ENCODE measurements around the gene VASH1. TPM values are rescaled to one million over a fixed set of nuclear protein-coding genes. Genes with fewer than 3 reads are reported as not detected.

The VASH1 gene
- total and polyA plus RNA-seq, 7 experiments from 2014 or later: 0.52 to 18.2 (median 1.7) TPM

DNA sequence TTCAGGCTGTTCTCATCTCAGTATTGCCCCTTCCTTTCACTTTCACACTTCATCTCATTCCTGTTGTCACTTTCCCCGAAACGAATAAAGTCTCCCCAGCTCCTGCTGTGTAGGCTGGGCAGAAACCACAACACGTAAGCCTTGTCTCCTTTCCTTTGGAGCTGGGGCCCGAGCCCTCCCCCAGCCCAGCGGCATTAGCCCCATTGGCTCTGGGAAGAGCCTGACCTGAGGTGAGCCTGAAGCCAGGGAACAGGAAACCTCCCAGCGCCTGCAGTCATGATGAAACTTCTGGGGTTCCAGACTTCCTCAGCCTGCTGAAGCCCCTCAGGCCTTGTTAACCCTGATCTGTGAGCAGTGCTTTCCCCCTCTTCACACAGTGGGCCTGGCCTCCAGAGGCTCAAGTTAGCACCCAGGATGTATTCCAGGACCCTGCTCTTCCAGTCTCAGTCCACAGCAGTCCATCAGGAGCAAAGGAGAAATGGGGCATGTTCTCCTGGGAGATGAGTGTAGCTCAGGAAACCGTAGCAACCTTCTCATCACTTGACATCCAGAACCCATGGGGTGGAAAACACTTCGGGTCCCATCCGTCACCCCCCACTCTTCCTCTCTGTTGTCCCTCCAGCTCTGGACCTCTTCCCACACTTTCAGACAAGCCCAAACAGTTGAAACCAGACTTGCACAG is 21.8 kb downstream of the VASH1 start:
- DNase-seq (peak in 1 of 9 donors; percentile 27), ATAC-seq (no peak)
- Histone ChIP-seq H3K27me3 (ENCODE audit: control insufficient read depth in 2 of 2, insufficient read depth in 2 of 2, low read length in 2 of 2) (no peaks in the 10 kb centered on the region), H3K27ac (ENCODE audit: low read depth, low read length) (peak overlapping the region; percentile 17), H3K36me3 (ENCODE audit: control insufficient read depth in 2 of 3, insufficient read depth in 3 of 3, low read length in 3 of 3) (peaks cover 0 to 53% (median 0%) of the 10 kb centered on the region in 3 experiments), H3K4me1 (ENCODE audit: control insufficient read depth in 2 of 2, insufficient read depth in 2 of 2, low read length in 2 of 2) (peaks cover 0 to 6% of the 10 kb centered on the region in 2 donors), H3K4me3 (ENCODE audit: low read length) (no peak overlapping the region), H3K9me3 (ENCODE audit: control insufficient read depth in 2 of 3, low read length in 3 of 3) (no peaks in the 10 kb centered on the region)
- H3K4me1 Mint-ChIP-seq: peaks cover 10 to 43% (median 15%) of the 10 kb centered on the region in 7 donors
- H3K4me3 Mint-ChIP-seq: peak overlapping the region in 1 of 10 donors; percentile 67
- ChIA-PET CTCF (interaction anchor here (1.7 kb wide), 1 partner anchor 73 kb away, joined by 12 read pairs; no protein-coding TSS in a partner anchor), POLR2A (no interaction called here)
- H3K9me3 Mint-ChIP-seq: peaks cover 0 to 4% (median 0%) of the 10 kb centered on the region in 11 donors
- peak overlapping the region; percentile 40 to 91 (median 78) for H3K27ac Mint-ChIP-seq
- H3K36me3 Mint-ChIP-seq: peaks cover 5 to 40% (median 14%) of the 10 kb centered on the region in 5 donors
- intact Hi-C loops (cut with micrococcal nuclease): loop anchor here in 1 of 2 donors (1.0 kb wide), 1 partner anchor 15 kb away; no protein-coding TSS in a partner anchor
- H3K27me3 Mint-ChIP-seq: no peaks in the 10 kb centered on the region

DNA sequence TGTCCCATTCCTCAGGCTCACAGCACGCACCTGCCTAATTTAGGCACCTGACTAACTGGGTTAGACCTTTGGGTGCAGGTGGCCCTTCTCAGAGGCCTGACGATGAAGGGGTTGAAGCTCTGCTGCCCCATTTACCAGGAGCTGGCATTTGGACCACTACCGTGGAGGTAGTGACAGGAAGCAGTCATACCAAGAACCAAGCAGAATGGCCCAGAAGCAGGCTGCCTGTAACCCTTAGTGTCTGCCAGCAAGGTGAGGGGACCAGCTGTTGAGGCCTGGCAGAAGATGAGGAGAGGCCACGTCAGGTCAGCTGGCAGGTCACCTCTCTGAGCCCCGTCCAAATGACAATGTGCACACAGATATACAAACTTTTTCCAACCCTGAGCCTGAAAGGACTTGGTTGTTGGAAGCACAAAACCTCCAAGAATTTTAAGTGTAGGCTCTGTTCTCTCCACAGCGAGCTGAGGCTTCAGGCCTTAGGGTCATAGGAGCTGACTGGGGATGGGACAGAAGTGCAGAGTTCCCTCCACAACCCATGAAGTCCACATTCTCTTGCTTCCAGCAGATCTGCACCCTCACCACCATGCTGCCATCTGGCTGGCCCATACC is 23.1 kb downstream of the VASH1 start:
- peak overlapping the region in 8 of 9 donors; percentile 5 to 81 (median 40) for H3K27ac Mint-ChIP-seq
- ChIA-PET POLR2A (no interaction called here), CTCF (interaction anchor here (1.7 kb wide), 1 partner anchor 74 kb away, joined by 12 read pairs; no protein-coding TSS in a partner anchor)
- Histone ChIP-seq H3K27ac (ENCODE audit: low read depth, low read length) (no peak overlapping the region), H3K27me3 (ENCODE audit: control insufficient read depth in 2 of 2, insufficient read depth in 2 of 2, low read length in 2 of 2) (no peaks in the 10 kb centered on the region), H3K4me1 (ENCODE audit: control insufficient read depth in 2 of 2, insufficient read depth in 2 of 2, low read length in 2 of 2) (peaks cover 0 to 6% of the 10 kb centered on the region in 2 donors), H3K4me3 (ENCODE audit: low read length) (no peak overlapping the region), H3K9me3 (ENCODE audit: control insufficient read depth in 2 of 3, low read length in 3 of 3) (no peaks in the 10 kb centered on the region), H3K36me3 (ENCODE audit: control insufficient read depth in 2 of 3, insufficient read depth in 3 of 3, low read length in 3 of 3) (peaks cover 0 to 66% (median 0%) of the 10 kb centered on the region in 3 experiments)
- DNase-seq (no peak), ATAC-seq (no peak)
- H3K36me3 Mint-ChIP-seq: peaks cover 5 to 45% (median 15%) of the 10 kb centered on the region in 5 donors
- H3K27me3 Mint-ChIP-seq: no peaks in the 10 kb centered on the region
- peaks cover 0 to 4% (median 0%) of the 10 kb centered on the region in 11 donors for H3K9me3 Mint-ChIP-seq
- intact Hi-C loops (cut with micrococcal nuclease): loop anchor here (1.0 to 2.0 kb wide), 2 partner anchors 28 to 74 kb away; partner anchors contain the start of gene ANGEL1 (in 2 of the 2)
- H3K4me1 Mint-ChIP-seq: peaks cover 8 to 43% (median 15%) of the 10 kb centered on the region in 7 donors
- no peak overlapping the region for H3K4me3 Mint-ChIP-seq

DNA sequence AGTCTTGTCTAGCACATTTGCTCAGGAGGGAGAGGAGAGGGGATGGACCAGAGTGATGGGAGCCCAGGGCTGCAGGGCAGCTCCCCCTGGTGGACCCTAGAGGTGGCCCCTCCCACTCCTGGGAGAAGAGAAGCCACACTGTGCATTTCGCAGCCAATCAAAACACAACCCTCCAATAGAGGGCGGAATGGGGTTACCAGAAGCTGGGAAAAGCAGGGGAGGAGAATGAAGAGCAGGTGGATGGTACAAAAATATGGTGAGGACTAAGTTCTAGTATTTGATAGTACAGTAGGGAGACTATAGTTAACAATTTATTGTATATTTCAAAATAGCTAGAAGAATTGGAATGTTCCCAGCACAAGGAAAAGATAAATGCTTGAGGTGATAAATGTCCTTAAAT is 23.6 kb downstream of the VASH1 start:
- Mint-ChIP-seq H3K27me3 (no peaks in the 10 kb centered on the region), H3K27ac (peak overlapping the region in 6 of 9 donors; percentile 5 to 83 (median 22)), H3K4me3 (no peak overlapping the region), H3K4me1 (peaks cover 8 to 43% (median 15%) of the 10 kb centered on the region in 7 donors), H3K9me3 (peaks cover 0 to 4% (median 0%) of the 10 kb centered on the region in 11 donors), H3K36me3 (peaks cover 5 to 45% (median 15%) of the 10 kb centered on the region in 5 donors)
- H3K4me3 ChIP-seq (ENCODE audit: low read length): no peak overlapping the region
- peak; percentile 98 for ATAC-seq
- peaks cover 0 to 68% (median under 1%) of the 10 kb centered on the region in 3 experiments for H3K36me3 ChIP-seq (ENCODE audit: control insufficient read depth in 2 of 3, insufficient read depth in 3 of 3, low read length in 3 of 3)
- H3K27me3 ChIP-seq (ENCODE audit: control insufficient read depth in 2 of 2, insufficient read depth in 2 of 2, low read length in 2 of 2): no peaks in the 10 kb centered on the region
- ChIA-PET CTCF (interaction anchor here (1.4 kb wide), 1 partner anchor 286 kb away, joined by 3 read pairs; no protein-coding TSS in a partner anchor), POLR2A (no interaction called here)
- H3K27ac ChIP-seq (ENCODE audit: low read depth, low read length): no peak overlapping the region
- H3K4me1 ChIP-seq (ENCODE audit: control insufficient read depth in 2 of 2, insufficient read depth in 2 of 2, low read length in 2 of 2): peaks cover 0 to 6% of the 10 kb centered on the region in 2 donors
- intact Hi-C loops (cut with micrococcal nuclease): loop anchor here (1.0 to 2.0 kb wide), 2 partner anchors 28 to 75 kb away; partner anchors contain the start of gene ANGEL1 (in 2 of the 2)
- DNase-seq: peak; percentile 19 to 64 (median 40)
- no peaks in the 10 kb centered on the region for H3K9me3 ChIP-seq (ENCODE audit: control insufficient read depth in 2 of 3, low read length in 3 of 3)

DNA sequence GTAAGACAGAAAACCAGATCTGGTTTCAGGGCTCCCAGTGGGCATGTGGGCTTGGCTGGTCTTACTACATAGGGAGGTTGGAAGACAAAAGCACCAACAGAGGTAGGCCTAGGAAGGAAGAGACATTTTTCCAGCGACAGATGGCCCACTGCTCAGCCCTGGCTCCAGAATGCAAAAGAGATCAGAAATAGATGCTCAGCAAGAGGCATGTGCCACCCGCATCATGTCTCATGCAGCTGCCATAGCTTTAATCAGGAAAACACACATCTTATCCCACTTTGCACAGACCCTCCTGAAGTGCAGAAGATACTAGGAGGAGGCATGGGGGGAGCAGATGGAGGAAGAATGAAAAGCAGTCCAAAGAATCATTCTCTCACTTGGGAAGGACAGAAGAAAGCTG is 25.3 kb downstream of the VASH1 start:
- ATAC-seq: no peak
- Mint-ChIP-seq H3K4me1 (peaks cover 8 to 37% (median 15%) of the 10 kb centered on the region in 7 donors), H3K4me3 (no peak overlapping the region), H3K36me3 (peaks cover 5 to 40% (median 16%) of the 10 kb centered on the region in 5 donors), H3K9me3 (peaks cover 0 to 3% (median 0%) of the 10 kb centered on the region in 11 donors), H3K27me3 (no peaks in the 10 kb centered on the region), H3K27ac (peak overlapping the region in 5 of 9 donors; percentile 40 to 84 (median 53))
- peaks cover 0 to 79% (median 9%) of the 10 kb centered on the region in 3 experiments for H3K36me3 ChIP-seq (ENCODE audit: control insufficient read depth in 2 of 3, insufficient read depth in 3 of 3, low read length in 3 of 3)
- H3K9me3 ChIP-seq (ENCODE audit: control insufficient read depth in 2 of 3, low read length in 3 of 3): no peaks in the 10 kb centered on the region
- CTCF ChIA-PET: no interaction called here
- intact Hi-C loops (cut with micrococcal nuclease): no loop called here
- H3K4me1 ChIP-seq (ENCODE audit: control insufficient read depth in 2 of 2, insufficient read depth in 2 of 2, low read length in 2 of 2): peaks cover 0 to 6% of the 10 kb centered on the region in 2 donors
- POLR2A ChIA-PET: no interaction called here
- DNase-seq: no peak
- H3K4me3 ChIP-seq (ENCODE audit: low read length): no peak overlapping the region
- no peak overlapping the region for H3K27ac ChIP-seq (ENCODE audit: low read depth, low read length)
- no peaks in the 10 kb centered on the region for H3K27me3 ChIP-seq (ENCODE audit: control insufficient read depth in 2 of 2, insufficient read depth in 2 of 2, low read length in 2 of 2)

DNA sequence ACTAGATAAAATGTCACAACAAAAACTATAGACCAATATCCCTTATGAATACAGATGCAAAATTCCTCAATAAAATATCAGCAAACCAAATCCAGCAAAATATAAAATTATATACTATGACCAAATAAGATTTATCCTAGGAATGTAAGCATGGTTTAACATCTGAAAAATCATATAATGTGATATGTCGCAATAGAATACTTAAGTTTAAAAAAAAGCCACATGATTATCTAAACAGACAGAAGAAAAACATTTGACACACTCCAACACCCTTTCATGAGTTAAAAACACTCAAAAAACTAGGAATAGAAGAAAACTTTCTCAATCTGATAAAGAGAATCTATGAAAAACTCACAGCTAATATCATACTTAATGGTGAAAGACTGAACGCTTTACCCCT is 31.2 kb downstream of the VASH1 start:
- Histone ChIP-seq H3K27me3 (ENCODE audit: control insufficient read depth in 2 of 2, insufficient read depth in 2 of 2, low read length in 2 of 2) (no peaks in the 10 kb centered on the region), H3K9me3 (ENCODE audit: control insufficient read depth in 2 of 3, low read length in 3 of 3) (no peaks in the 10 kb centered on the region), H3K27ac (ENCODE audit: low read depth, low read length) (no peak overlapping the region), H3K4me1 (ENCODE audit: control insufficient read depth in 2 of 2, insufficient read depth in 2 of 2, low read length in 2 of 2) (no peaks in the 10 kb centered on the region), H3K4me3 (ENCODE audit: low read length) (no peak overlapping the region), H3K36me3 (ENCODE audit: control insufficient read depth in 2 of 3, insufficient read depth in 3 of 3, low read length in 3 of 3) (peaks cover 0 to 55% (median 9%) of the 10 kb centered on the region in 3 experiments)
- Mint-ChIP-seq H3K27me3 (no peaks in the 10 kb centered on the region), H3K9me3 (peaks cover 0 to 4% (median 0%) of the 10 kb centered on the region in 11 donors), H3K4me3 (no peak overlapping the region), H3K4me1 (peaks cover 0 to 12% (median 9%) of the 10 kb centered on the region in 7 donors), H3K36me3 (peaks cover 5 to 54% (median 20%) of the 10 kb centered on the region in 5 donors), H3K27ac (no peak overlapping the region)
- POLR2A ChIA-PET: no interaction called here
- CTCF ChIA-PET: no interaction called here
- no peak for ATAC-seq
- DNase-seq: no peak
- intact Hi-C loops (cut with micrococcal nuclease): no loop called here

DNA sequence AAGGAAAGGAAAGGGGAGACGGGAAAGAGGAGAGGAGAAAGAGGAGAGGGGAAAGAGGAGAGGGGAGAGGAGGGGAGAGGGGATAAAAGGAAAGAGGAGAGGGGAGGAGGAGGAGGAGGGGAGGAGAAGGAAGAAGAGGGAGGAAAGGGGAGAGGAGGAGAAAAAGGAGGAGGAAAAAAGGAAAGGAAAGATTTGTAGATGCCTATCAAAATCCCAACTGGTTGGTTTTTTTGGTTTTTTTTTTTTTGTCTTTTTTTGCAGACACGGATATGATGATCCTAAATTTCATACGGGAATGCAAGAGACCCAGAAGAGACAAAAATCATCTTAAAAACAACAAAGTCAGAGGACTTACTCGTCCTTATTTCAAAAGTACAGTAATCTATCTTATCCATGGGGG is 32.1 kb downstream of the VASH1 start:
- Histone ChIP-seq H3K4me1 (ENCODE audit: control insufficient read depth in 2 of 2, insufficient read depth in 2 of 2, low read length in 2 of 2) (no peaks in the 10 kb centered on the region), H3K4me3 (ENCODE audit: low read length) (no peak overlapping the region), H3K27me3 (ENCODE audit: control insufficient read depth in 2 of 2, insufficient read depth in 2 of 2, low read length in 2 of 2) (no peaks in the 10 kb centered on the region), H3K36me3 (ENCODE audit: control insufficient read depth in 2 of 3, insufficient read depth in 3 of 3, low read length in 3 of 3) (peaks cover 0 to 54% (median 9%) of the 10 kb centered on the region in 3 experiments), H3K27ac (ENCODE audit: low read depth, low read length) (no peak overlapping the region), H3K9me3 (ENCODE audit: control insufficient read depth in 2 of 3, low read length in 3 of 3) (no peaks in the 10 kb centered on the region)
- ChIA-PET CTCF (no interaction called here), POLR2A (no interaction called here)
- H3K9me3 Mint-ChIP-seq: peaks cover 0 to 2% (median 0%) of the 10 kb centered on the region in 11 donors
- H3K27ac Mint-ChIP-seq: peak overlapping the region in 1 of 9 donors; percentile 24
- no peaks in the 10 kb centered on the region for H3K27me3 Mint-ChIP-seq
- DNase-seq (no peak), ATAC-seq (no peak)
- intact Hi-C loops (cut with micrococcal nuclease): no loop called here
- H3K4me1 Mint-ChIP-seq: peaks cover 0 to 12% (median 9%) of the 10 kb centered on the region in 7 donors
- H3K4me3 Mint-ChIP-seq: no peak overlapping the region
- H3K36me3 Mint-ChIP-seq: peaks cover 0 to 56% (median 23%) of the 10 kb centered on the region in 5 donors

Measured in naive thymus-derived CD4-positive, alpha-beta T cell (primary cell).